Renal cortex interstitium (tissue), 11 donors: Measurements from ENCODE around the gene RBM23. TPM values are rescaled to one million over a fixed set of nuclear protein-coding genes. Genes with fewer than 3 reads are reported as not detected.

Source experiments
- DNase-seq, 11 donors: peaks; one replicate each; pipeline ENCODE4 v3.0.0-alpha.2; 2013; ENCODE audit warnings: low read depth in 9 of 11, low spot score in 4 of 11; ENCODE audit errors: extremely low read depth in 1 of 11
- polyA plus RNA-seq, 3 donors: library from polyadenylated mRNA; unstranded; fragments of 120-200 nt; gene quantifications; one replicate each; pipeline ENCODE4 v1.2.1, GENCODE V29; 2013; ENCODE audit not compliant: insufficient read length in 3 of 3

The RBM23 gene
- polyA plus RNA-seq, 3 donors = 111 to 140 (median 120) TPM

DNA sequence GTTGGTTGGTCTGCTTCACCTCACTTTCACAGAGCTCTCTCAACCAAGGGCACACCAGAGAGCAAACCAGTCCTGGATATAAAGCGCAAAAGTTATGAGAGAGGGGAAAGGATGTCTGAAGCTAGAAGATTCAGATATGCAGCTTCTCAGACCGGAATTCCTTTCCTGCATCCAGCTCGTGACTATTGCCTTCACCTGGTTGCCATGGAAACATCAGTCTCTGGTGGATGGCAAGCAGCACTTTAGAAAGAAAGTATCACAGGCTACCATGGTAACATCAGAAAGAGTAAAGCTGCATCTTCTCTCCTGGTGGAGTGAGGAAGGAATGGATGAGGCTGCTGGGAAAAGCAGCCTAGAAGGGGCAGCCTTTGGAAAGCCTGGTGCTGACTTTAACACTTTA lies 22.2 kb downstream of the RBM23 start:
- DNase-seq = no peak

DNA sequence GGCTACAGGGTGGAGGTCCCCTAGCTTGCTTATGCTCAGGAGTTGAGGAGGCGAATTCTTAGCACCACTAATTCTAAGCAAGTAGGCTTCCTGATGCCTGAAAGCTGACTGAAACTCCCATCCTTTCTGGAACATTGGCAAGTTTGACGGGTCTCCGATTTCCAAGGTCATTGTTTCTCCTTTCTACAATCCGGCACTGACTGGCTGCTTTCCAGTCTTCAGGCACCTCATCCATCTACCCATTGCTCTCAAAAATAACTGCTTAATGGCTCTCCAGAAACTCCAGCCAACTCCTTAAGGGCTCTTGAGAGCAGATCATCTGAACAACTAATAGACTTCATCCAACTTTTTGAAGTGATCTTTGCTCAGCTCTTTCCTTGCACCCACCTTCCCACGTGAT lies 22.6 kb downstream of the RBM23 start:
- DNase-seq = no peak

GRCh38 chr14:22895402-22895801 lies 23.5 kb downstream of the RBM23 start:
- no peak for DNase-seq

DNA sequence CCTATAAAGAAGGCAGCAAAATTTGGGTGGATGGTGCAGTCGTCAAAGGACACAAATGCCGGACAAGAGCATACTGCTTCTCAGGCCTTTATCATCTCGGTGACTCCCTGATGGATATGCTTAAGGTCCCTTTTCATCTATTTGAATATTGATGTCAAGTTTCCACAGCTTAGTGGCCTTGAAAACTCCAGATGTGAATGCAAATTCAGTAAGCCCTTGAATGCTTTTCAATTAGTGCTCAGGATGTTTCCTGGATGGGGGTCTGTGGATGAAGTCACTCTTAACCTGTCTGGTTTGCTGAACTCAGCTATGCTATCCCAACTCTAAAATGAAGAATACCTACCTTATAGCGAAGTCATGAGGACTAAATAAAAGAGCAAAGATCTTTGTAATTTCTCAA lies 25.2 kb downstream of the RBM23 start:
- no peak for DNase-seq

DNA sequence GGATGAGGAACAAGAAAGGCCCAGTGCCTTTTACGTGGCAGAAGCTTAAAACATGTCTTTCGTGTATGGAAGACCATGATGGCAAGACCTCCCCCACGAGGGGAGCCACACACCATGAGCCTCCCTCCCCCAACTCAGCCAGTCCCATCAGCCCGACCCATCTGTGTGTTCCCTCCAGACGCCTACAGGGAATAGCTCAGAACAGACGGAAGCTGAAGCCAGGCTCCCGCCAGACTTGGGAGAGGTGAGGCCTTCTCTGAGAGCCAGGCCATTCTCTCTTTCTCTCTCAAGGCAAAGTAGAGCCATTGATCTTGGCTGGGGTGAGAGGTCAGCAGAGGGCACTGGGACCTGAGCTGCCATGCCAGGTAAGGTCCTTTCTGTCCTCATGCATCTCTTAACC lies 26.5 kb downstream of the RBM23 start:
- DNase-seq = no peak

GRCh38 chr14:22890416-22890815 lies 28.5 kb downstream of the RBM23 start:
- DNase-seq = no peak

DNA sequence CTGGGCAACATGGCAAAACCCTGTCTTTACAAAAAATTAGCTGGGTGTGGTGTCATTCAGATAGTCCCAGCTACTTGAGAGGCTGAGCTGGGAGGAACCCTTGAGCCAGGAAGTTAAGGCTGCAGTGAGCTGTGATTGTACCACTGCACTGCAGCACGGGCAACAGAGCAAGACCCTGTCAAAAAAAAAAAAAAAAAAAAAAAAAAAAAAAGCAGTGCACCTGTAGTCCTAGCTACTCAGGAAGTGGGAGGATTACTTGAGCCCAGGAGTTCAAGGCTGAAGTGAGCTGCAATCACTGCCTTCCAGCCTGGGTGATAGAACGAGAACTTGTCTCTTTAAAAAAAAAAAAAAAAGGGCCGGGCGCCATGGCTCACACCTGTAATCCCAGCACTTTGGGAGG lies 30.3 kb downstream of the RBM23 start:
- DNase-seq = no peak

- no peak for DNase-seq
Observed at GRCh38 chr14:22887990-22888378, 31.0 kb downstream of the RBM23 start.

DNA sequence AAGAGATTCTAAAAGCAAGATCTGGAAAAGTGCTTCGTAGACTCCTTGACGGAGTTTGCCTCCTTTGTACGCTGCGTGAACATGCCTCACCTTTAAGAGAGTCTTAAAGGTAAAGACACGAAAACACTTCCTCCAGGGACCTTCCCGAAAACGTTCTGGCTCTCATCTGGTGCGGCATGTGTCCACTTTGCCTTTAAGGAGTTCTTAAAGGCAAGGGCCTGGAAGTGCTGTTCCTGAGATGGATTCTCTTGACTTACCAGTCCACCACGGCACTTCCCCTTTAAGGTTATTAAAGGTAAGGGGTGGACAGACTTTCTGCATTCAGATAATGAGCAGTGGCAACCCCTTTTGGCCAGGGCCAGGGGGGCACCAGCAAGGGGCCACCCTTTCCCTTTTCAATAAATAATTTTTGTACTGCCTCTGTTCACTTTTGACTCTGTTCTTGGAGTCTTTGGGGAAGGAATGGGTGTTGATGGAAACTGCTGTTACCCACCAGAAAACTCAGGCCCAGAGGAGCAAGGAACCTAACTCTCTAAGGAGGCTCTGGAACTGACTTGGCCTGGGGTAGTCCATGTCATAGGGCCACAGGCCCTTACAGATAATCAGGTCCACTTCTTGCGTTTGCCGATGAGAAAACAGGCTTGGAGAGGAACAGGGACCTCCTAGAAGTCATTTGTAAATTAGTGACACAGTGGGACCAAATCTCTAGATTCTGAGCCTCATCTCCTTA lies 31.5 kb downstream of the RBM23 start:
- peak; percentile 67 to 92 (median 81) for DNase-seq

- peak in 8 of 11 donors; percentile 41 to 80 (median 72) for DNase-seq
Observed at GRCh38 chr14:22886500-22887259, 32.3 kb downstream of the RBM23 start.

- no peak for DNase-seq
Observed at GRCh38 chr14:22885975-22886374, 33.0 kb downstream of the RBM23 start.

DNA sequence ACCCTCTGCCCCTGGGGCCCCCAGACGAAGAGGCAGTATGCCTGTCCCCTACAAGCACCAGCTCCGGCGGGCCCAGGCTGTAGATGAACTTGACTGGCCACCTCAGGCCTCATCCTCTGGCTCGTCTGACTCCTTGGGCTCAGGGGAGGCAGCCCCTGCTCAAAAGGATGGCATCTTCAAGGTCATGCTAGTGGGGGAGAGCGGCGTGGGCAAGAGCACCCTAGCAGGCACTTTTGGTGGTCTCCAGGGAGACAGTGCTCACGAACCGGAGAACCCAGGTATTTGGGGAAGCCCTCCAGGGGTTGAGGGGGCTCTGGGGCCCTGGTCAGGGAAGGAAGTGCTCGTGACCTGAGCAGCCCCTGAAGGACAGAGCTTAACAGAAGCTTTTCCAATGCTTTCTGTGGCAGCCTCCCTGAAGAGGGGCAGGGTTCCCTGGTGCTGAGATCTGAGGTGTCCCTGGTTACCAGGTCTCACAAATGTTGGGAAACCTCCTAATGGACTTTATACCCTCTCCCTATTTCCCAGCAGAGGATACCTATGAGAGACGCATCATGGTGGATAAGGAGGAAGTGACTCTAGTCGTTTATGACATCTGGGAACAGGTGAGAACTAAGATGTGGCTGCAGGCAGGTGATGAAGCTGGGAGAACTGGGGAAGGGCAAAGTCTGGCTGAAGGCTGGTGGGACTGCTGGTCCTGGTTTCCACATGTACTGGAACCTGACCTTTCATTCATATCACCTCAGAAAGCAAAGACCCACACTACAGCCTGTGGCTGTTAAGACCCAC lies 34.0 kb downstream of the RBM23 start:
- no peak for DNase-seq

- no peak for DNase-seq
Observed at GRCh38 chr14:22884076-22884737, 34.7 kb downstream of the RBM23 start.

DNA sequence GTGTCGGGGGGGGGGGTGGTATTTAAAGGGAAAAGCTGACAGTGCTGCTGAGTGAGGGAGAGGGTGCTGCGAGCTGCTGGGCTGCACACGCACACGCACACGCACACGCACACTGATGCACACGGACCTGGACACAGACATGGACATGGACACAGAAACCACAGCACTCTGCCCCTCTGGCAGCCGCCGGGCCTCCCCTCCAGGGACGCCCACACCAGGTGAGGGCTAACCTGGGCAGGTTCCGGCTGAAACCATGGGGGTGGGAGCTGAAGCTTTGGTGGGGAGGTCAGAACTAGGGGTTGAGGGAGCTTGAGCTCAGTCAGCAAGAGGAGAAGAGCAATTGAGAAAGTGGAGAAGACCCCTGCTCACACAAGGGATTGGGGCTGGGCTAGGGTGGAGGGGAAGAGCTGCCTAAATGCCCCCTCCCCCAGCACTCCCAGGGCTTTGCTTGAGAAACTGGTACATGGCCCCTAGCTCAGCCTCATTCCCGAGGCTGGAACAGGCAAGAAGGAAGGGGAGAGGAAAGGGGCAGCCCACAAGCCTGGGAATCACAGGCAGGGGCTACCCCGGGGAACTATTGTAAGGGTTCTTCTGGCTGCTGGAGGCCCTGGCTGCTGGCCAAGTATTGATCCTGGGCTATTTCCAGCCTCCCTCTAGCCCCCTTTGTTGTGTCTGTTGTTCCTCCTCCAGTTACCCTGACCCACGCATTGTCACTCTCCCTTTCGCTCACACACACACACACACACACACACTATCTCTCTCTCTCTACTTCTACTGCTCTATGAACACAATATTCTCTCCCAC lies 35.6 kb downstream of the RBM23 start, which contains the start of gene REM2:
Gene REM2, plus strand, starts transcription at position 50 of the 804 bp plus-strand sequence. Its CDS starts 66 bp downstream, at position 116.
- peak in 1 of 11 donors; percentile 15 for DNase-seq

DNA sequence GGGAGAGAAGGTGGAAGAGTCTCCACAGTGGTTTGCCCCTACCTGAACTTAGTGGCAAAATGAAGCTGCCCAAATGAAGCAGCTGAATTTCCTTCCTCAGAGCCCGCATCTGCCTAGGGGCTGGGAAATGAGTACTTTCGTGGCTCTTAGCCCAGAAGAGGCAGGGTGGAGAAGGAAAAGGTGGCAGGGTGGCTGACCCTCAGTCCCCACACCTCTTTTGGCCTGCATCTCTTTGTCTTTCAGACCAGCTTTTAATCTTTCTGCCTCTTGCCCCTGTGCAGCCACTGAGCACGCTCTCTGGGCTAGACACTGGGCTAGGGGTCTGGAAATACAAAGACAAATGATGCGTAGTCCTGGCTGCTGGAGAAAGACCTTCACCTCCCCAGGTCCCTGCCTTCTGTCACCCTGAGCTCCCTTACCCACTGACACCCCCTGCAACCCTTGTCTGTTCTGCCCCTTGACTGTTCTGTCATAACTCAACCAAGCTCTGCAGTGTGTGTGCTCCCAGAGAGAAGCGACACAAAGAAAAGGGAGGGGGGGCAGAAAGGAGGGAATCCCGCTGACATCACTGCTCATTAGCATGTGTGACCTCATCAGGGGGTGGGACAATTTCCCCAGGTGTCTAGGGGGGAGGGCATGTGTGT lies 36.3 kb downstream of the RBM23 start:
- DNase-seq = peak in 8 of 11 donors; percentile 46 to 88 (median 76)

DNA sequence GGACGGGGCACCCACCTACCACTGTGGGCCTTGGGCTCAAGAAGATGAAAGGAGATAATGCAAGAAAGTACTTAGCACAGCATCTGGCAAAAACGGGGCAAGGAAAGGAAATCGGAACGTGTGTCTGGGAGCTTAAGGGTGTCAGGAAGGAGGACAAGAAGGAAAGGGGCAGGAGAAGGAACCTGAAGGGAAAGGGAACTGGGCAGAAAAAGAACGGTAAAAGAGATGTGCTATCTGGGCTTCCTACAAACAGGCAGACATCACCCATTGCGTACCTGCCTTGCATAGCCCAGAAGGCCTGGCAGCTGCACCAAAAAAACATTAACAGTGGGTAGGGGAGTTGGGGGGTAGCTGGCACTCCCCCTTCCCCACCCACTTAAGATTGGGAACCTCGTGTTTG lies 36.9 kb downstream of the RBM23 start:
- DNase-seq = no peak

DNA sequence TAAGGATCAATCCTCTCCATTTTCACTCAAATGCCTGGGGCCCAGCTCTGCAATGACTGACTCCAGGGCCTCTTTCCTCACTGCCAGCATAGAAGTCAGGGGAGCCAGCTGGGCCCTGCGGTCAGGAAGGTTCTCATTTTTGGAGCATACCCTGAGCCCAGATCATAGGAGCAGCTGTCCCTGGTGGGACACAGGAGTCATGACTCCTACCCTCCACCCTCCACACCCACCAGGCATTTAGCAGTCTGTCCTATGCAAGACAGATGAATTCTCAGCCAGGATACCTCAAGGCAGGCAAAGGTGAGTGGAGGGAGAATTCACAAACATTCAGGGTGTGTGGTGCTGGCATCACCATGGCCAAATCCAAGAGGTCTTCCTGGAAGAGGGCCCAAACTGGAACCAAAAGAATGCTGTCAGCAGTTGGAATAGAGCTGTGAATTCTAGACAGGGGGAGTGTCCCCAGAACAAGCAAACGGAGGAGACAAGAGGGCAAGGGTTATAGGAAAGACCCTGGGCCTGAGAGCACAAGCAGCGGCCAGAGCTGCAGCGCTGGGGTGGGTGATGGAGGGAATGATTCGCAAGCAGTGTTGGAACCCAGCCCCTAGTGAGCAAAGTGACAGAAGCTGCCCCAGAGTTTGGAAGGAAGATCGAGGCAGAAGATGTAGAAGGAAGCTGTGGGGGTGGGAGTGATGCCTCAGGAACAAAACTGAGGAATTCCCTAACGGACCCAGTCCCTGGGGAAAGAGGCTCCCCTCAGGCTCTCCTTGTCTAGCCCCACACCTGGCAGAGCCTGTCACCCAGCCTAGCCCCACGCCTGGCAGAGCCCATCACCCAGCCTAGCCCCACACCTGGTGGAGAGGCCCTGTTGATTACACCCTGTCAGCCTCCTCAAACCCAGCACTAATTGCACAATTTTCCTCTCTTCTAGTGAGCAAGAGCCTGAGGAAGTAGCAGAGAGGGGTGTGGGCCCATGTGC lies 40.4 kb downstream of the RBM23 start:
- no peak for DNase-seq
